ENCODE results near the gene RACK1.

The RACK1 gene

GRCh38 chr5:181195249-181195761, 48.4 kb downstream of the RACK1 start:
- no peak overlapping the region for H3K4me3 ChIP-seq (ENCODE audit: control insufficient read depth, low read depth, low read length)
- TF ChIP-seq CTCF (conservative IDR thresholded peaks at IDR 0.05; ENCODE audit: control insufficient read depth, insufficient read depth, low read depth, low read length): no peak
- DNase-seq (ENCODE audit: low read depth): no peak

GRCh38 chr5:181194489-181195248, 49.0 kb downstream of the RACK1 start:
- no peak for TF ChIP-seq CTCF (conservative IDR thresholded peaks at IDR 0.05; ENCODE audit: control insufficient read depth, insufficient read depth, low read depth, low read length)
- DNase-seq (ENCODE audit: low read depth): no peak
- H3K4me3 ChIP-seq (ENCODE audit: control insufficient read depth, low read depth, low read length): no peak overlapping the region

- DNase-seq (ENCODE audit: low read depth): no peak
- H3K4me3 ChIP-seq (ENCODE audit: control insufficient read depth, low read depth, low read length): no peak overlapping the region
- no peak for TF ChIP-seq CTCF (conservative IDR thresholded peaks at IDR 0.05; ENCODE audit: control insufficient read depth, insufficient read depth, low read depth, low read length)
These were observed 50.0 kb downstream of the RACK1 start for GRCh38 chr5:181193656-181194055.

DNA sequence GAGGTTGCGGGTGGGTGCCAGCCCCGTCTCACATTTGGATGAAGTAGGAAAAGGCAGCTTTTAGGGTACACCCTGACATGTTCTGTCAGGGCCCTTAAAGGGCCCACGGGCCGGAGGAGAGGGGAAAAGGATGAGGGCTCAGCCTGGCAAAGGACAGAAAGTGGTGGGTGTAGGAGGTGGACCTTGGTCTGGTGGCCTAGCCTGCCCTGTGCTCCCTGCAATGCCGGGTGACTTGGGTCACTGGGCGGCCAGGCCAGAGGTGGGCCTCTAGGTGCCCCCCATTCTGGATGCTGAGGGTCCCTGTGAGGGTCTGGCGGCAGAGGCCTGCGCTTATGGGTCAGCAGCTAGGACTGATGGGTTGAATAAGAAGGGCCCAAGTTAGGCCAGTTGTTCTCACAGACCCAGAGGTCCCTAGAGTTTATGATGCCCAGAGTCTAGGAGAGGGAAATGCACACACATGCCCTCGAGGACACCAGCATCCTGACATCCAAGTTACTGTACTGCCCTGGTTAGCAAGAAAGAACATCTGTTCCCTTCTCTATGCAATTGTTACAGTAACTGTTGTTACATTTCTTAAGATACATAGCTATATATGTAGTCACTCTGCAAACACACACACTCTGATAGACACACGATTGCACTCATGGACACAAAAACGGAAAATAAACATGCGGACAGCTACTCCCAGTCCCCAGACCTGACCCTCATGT, 51.2 kb downstream of the RACK1 start:
- no peak for TF ChIP-seq CTCF (conservative IDR thresholded peaks at IDR 0.05; ENCODE audit: control insufficient read depth, insufficient read depth, low read depth, low read length)
- peak overlapping the region; percentile 72 for H3K4me3 ChIP-seq (ENCODE audit: control insufficient read depth, low read depth, low read length)
- DNase-seq (ENCODE audit: low read depth): peak; percentile 33

DNA sequence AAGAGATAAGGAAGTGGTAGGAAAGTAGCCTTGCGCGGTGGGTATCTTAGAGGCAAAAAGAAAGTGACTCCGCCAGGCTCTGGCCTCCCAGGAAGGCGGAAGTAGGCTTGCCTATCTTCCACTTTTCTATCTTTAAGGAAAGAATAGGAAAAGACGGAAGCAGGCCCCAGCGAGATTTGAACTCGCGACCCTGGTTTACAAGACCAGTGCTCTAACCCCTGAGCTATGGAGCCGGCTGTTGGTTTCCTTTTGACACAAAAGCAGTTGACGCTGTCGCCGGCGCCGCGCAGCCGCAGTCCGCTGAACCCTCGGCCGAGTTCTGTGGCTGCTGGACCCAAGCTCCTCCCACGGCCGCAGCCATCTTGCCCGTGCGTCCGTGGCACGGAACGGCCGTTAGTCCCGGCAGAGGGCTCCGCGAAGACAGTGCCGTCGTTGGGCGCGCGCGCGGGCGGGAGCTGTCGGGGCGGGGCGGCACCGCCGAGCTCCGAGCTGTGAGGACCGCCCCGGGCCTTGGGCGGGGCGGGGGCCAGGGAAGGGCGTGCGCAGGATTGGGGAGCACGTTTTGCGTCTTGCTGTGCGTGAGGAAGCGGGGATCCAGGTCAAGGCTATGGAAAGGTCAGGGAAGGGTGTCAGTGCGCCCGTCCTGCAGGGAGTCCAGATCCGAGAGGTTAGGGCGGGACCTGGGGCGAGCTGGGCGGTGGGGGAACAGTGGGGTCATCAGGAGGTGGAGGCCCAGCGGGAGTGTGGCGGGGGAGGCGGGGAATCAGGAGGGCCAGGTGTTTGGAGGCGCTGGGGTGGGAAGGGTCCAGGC, 52.0 kb downstream of the RACK1 start:
- no peak for TF ChIP-seq CTCF (conservative IDR thresholded peaks at IDR 0.05; ENCODE audit: control insufficient read depth, insufficient read depth, low read depth, low read length)
- peak; percentile 94 for DNase-seq (ENCODE audit: low read depth)
- H3K4me3 ChIP-seq (ENCODE audit: control insufficient read depth, low read depth, low read length): peak overlapping the region; percentile 87

DNA sequence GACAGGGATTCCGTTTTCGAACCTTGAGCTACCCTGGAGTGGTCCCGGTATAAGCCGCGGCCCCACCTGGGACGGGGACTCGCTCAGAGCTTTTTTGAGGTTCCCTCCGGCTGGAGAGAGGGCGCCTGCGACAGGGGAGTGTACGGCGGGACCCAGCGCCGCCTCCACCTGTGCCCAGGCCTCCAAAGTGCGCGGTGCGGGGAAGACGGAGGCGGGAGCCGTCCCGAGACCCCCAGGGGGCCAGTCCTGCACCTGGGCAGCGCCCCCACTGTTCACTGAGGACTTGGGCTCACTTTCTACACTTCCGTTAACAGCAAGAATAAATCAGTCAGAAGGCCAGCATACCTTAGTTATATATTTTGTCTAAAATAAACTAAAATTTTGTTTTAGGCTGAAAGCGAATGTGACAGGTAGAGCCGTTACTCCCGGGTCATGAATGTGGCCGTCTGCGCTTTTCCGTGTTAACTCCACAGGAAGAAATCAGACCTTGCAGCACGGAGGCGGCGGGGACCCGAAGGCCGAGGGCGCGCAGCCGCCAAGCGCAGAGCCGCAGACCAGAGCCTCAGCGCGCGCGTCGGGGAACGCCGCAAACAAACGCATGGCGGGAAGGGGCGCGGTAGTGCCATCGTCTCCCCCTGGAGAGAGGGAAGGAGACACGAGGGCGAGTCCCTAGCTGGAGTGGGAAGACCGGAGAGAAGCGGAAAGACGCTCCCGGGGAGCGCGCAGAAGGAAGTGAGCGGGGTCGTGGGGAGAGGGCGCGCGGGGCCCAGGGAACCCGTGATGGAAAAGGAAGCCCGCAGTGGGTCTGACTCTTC, 52.8 kb downstream of the RACK1 start:
- DNase-seq (ENCODE audit: low read depth): no peak
- TF ChIP-seq CTCF (conservative IDR thresholded peaks at IDR 0.05; ENCODE audit: control insufficient read depth, insufficient read depth, low read depth, low read length): no peak
- H3K4me3 ChIP-seq (ENCODE audit: control insufficient read depth, low read depth, low read length): peak overlapping the region; percentile 87

All from fibroblast of mammary gland (primary cell).